NB4 (cell line): ENCODE results near the gene MED13L.

ENCODE experiments used
- DNase-seq: peaks from one replicate; pipeline ENCODE4 v3.0.0; 2010; ENCODE audit warnings: low read depth
- H3K4me3 ChIP-seq: one replicate; pipeline ENCODE4 v1.5.1; 2011; ENCODE audit warnings: mild to moderate bottlenecking, low read depth, low read length, moderate library complexity
- MYC ChIP-seq: IDR thresholded peaks from 2 replicates; pipeline ENCODE4 v1.6.1; 2011; ENCODE audit warnings: low read depth, low read length
- POLR2A ChIP-seq: IDR thresholded peaks from 2 replicates; pipeline ENCODE4 v1.6.1; 2011; ENCODE audit warnings: mild to moderate bottlenecking; ENCODE audit not compliant: insufficient read length; ENCODE audit errors: extremely low read depth
- TF ChIP-seq, protein P1 (sequence below): IDR thresholded peaks from 2 replicates; pipeline ENCODE4 v1.6.1; 2011; ENCODE audit warnings: low read depth, low read length
- TF ChIP-seq, protein P2 (sequence below): IDR thresholded peaks from one replicate; pipeline ENCODE4 v1.5.1; 2012; ENCODE audit warnings: low read depth, low read length

The MED13L gene

DNA sequence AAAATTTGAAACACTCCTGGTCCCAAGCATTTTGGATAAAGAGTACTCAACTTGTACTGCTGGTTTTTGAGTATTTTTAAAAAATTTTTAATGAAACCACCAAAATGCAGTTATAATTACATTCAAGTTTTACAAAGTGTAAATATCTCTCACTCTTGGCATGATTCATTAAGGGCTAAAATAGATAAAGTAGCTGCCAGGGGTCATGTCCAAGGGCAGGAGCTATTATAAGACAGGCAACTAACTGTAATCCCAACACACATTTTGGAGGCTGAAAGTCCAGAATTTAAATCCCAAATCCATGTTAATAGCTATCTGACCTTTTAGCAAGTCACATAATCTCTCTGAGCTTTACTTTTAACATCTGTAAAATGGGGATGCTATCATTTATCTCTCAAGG, 207.6 kb downstream of the MED13L start:
- DNase-seq: no peak
- TF ChIP-seq, protein P1, sequence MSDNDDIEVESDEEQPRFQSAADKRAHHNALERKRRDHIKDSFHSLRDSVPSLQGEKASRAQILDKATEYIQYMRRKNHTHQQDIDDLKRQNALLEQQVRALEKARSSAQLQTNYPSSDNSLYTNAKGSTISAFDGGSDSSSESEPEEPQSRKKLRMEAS: no peak
- TF ChIP-seq, protein P2, sequence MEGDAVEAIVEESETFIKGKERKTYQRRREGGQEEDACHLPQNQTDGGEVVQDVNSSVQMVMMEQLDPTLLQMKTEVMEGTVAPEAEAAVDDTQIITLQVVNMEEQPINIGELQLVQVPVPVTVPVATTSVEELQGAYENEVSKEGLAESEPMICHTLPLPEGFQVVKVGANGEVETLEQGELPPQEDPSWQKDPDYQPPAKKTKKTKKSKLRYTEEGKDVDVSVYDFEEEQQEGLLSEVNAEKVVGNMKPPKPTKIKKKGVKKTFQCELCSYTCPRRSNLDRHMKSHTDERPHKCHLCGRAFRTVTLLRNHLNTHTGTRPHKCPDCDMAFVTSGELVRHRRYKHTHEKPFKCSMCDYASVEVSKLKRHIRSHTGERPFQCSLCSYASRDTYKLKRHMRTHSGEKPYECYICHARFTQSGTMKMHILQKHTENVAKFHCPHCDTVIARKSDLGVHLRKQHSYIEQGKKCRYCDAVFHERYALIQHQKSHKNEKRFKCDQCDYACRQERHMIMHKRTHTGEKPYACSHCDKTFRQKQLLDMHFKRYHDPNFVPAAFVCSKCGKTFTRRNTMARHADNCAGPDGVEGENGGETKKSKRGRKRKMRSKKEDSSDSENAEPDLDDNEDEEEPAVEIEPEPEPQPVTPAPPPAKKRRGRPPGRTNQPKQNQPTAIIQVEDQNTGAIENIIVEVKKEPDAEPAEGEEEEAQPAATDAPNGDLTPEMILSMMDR: no peak
- no peak for TF ChIP-seq MYC
- no peak for TF ChIP-seq POLR2A
- no peak overlapping the region for H3K4me3 ChIP-seq

- no peak for DNase-seq
- H3K4me3 ChIP-seq: no peak overlapping the region
- TF ChIP-seq POLR2A (no peak), MYC (no peak)
- TF ChIP-seq, protein P2: no peak
- TF ChIP-seq, protein P1: no peak
Observed at GRCh38 chr12:116068853-116069252, 208.6 kb downstream of the MED13L start.

- DNase-seq: no peak
- TF ChIP-seq, protein P1: no peak
- TF ChIP-seq MYC (no peak), POLR2A (no peak)
- TF ChIP-seq, protein P2: no peak
- H3K4me3 ChIP-seq: no peak overlapping the region
Observed at GRCh38 chr12:116068371-116068770, 209.1 kb downstream of the MED13L start.

- no peak for DNase-seq
- TF ChIP-seq, protein P1: no peak
- TF ChIP-seq MYC: no peak
- TF ChIP-seq POLR2A: no peak
- TF ChIP-seq, protein P2: no peak
- no peak overlapping the region for H3K4me3 ChIP-seq
Observed at GRCh38 chr12:116067892-116068291, 209.6 kb downstream of the MED13L start.

DNA sequence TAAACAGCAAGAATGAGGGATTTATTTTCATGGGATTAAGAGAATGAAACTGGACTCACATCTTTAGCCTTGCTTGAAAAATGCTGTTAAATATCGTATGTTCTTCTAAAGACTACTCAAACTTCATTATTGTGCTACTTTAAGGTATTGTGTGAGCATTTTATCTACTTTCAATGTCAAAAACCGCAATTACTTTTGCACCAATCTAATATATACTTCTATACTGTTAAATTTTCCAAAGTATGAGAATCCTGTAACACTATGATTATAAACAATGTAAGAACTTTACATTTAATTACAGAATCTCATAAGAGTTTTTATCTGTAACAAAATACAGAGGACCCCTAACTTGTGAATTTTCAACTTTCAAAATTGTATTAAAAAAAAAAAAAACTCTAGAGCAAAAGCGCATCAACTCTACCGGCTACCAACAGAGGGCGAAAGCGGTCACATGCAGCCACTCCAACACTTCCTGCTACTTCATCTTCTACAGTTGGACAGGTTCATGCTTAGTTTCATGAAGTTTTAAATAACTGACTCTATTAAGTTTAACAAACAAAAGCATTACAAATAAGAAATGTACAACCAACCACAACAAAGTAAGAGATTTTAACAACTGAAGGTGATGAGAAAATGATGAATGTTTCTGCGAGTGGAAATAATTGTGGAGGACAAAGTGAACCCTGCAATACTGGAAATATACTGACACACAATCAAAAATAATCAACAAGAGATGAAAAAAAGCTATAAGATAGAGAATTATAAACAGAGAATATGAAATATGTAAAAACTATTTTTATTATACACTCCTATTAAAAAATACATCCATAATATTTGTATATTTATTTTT, 210.9 kb downstream of the MED13L start:
- H3K4me3 ChIP-seq: no peak overlapping the region
- DNase-seq: peak; percentile 78
- peak; percentile 26; the same call in 1 of the 2 replicates for TF ChIP-seq MYC
- no peak for TF ChIP-seq POLR2A
- TF ChIP-seq, protein P2: peak; percentile 98
- TF ChIP-seq, protein P1: peak; percentile 66; the same call in 1 of the 2 replicates

DNA sequence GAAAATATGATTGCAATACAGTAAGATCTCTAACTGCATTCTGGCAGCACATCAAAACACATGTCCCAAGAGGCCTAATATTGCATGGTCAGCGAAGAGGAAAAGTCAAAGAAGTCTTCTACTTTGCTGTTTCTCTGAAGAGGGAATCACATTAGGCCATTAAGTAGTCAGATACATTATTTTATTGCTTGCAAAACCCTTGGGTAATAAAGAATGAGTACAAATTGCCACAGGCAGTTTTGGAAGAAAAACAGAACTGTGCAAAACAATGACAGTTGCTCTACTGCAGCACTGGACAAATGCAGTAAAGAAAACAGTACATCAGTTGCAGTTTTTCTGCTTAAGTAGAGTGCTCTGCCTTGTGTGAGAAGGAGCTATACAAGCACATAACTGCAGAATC, 211.9 kb downstream of the MED13L start:
- H3K4me3 ChIP-seq: no peak overlapping the region
- no peak for DNase-seq
- no peak for TF ChIP-seq POLR2A
- no peak for TF ChIP-seq MYC
- TF ChIP-seq, protein P2: no peak
- TF ChIP-seq, protein P1: no peak
